Activated CD8-positive, alpha-beta memory T cell treated with anti-CD3 and anti-CD28 coated beads, Interleukin-2, amount 50 U/mL, for 4 hours (primary cell): ENCODE data around the gene LIF.

Experiments
- DNase-seq: peaks from one replicate; pipeline ENCODE4 v3.0.0-alpha.2; 2020

LIF gene

GRCh38 chr22:30245985-30246813, at the start of gene LIF:
LIF (minus strand) TSS chr22:30246759; CDS start chr22:30246695, 64 bp downstream.
- peak; percentile 59 for DNase-seq

- DNase-seq: no peak
Measured at GRCh38 chr22:30296324-30296723, 49.8 kb upstream of the LIF start.

GRCh38 chr22:30295576-30295975, 49.0 kb upstream of the LIF start:
- no peak for DNase-seq

GRCh38 chr22:30294830-30295229, 48.3 kb upstream of the LIF start:
- DNase-seq: no peak

GRCh38 chr22:30294066-30294465, 47.5 kb upstream of the LIF start:
- DNase-seq: no peak

- no peak for DNase-seq
Measured at GRCh38 chr22:30293026-30293425, 46.5 kb upstream of the LIF start.

GRCh38 chr22:30292069-30292970, 45.8 kb upstream of the LIF start:
- DNase-seq: no peak

- DNase-seq: no peak
Measured at GRCh38 chr22:30291058-30291892, 44.7 kb upstream of the LIF start.

GRCh38 chr22:30290342-30291057, 43.9 kb upstream of the LIF start:
- no peak for DNase-seq

GRCh38 chr22:30289980-30290313, 43.4 kb upstream of the LIF start:
- DNase-seq: no peak

GRCh38 chr22:30289141-30289979, 42.8 kb upstream of the LIF start, which contains the start of gene CASTOR1:
CASTOR1 (minus strand) TSS chr22:30289505; CDS start chr22:30289497, 8 bp downstream.
- peak; percentile 89 for DNase-seq

GRCh38 chr22:30288419-30289140, 42.0 kb upstream of the LIF start:
- DNase-seq: no peak

- DNase-seq: peak; percentile 92
Measured at GRCh38 chr22:30287648-30288418, 41.3 kb upstream of the LIF start.

- peak; percentile 90 for DNase-seq
Measured at GRCh38 chr22:30286813-30287647, 40.5 kb upstream of the LIF start.

- no peak for DNase-seq
Measured at GRCh38 chr22:30286331-30286730, 39.8 kb upstream of the LIF start.

GRCh38 chr22:30285846-30286200, 39.3 kb upstream of the LIF start:
- no peak for DNase-seq

GRCh38 chr22:30285176-30285845, 38.8 kb upstream of the LIF start:
- no peak for DNase-seq

GRCh38 chr22:30284666-30285065, 38.1 kb upstream of the LIF start:
- no peak for DNase-seq
